Activated CD8-positive, alpha-beta T cell treated with anti-CD3 and anti-CD28 coated beads for 36 hours (primary cell): ENCODE data around the gene RO60. TPM values are rescaled to one million over a fixed set of nuclear protein-coding genes. Genes with fewer than 3 reads are reported as not detected.

Source experiments
- ATAC-seq: fragments of 200-7000 bp; cut with Tn5 transposase; one replicate; pipeline ENCODE4 v1.10.0; 2021; ENCODE audit warnings: mild to moderate bottlenecking, moderate library complexity
- CTCF ChIA-PET: fragments of 350-600 bp; sonication (Branson Sonifier 250); formaldehyde crosslinking; loops from one replicate; lab custom pipeline; 2021; ENCODE audit warnings: antibody characterized with exemption; lab: Charles Lee
- POLR2A ChIA-PET: fragments of 350-600 bp; sonication (Branson Sonifier 250); formaldehyde crosslinking; loops from one replicate; lab custom pipeline; 2021; ENCODE audit warnings: antibody characterized with exemption; lab: Charles Lee
- DNase-seq: peaks from one replicate; pipeline ENCODE4 v3.0.0-alpha.2; 2020
- H3K27ac Mint-ChIP-seq: one replicate; pipeline ENCODE4 v1.8.0; 2021; ENCODE audit warnings: mild to moderate bottlenecking, mixed read lengths
- H3K27me3 Mint-ChIP-seq: one replicate; pipeline ENCODE4 v1.8.0; 2021; ENCODE audit warnings: mixed read lengths
- H3K36me3 Mint-ChIP-seq: one replicate; pipeline ENCODE4 v1.8.0; 2021; ENCODE audit warnings: low read depth, mixed read lengths
- H3K4me1 Mint-ChIP-seq: one replicate; pipeline ENCODE4 v1.8.0; 2021; ENCODE audit warnings: low read depth, mixed read lengths
- H3K4me3 Mint-ChIP-seq: one replicate; pipeline ENCODE4 v1.8.0; 2021; ENCODE audit warnings: mild to moderate bottlenecking, moderate library complexity, mixed read lengths
- H3K9me3 Mint-ChIP-seq: one replicate; pipeline ENCODE4 v1.8.0; 2021; ENCODE audit warnings: mixed read lengths
- CTCF ChIP-seq: fragments of 200-600 bp; IDR thresholded peaks from one replicate; pipeline ENCODE4 v1.8.0; 2022; ENCODE audit warnings: antibody characterized with exemption, mild to moderate bottlenecking
- intact Hi-C: fragments of 100-400 bp; cut with micrococcal nuclease; formaldehyde crosslinking; loops from one replicate; pipeline ENCODE4 v1.10.0; 2022
- total RNA-seq, 2 experiments: library from RNA; stranded (reverse); gene quantifications; one replicate each; pipeline ENCODE4 v1.2.3, GENCODE V29; 2021

The RO60 gene
- total RNA-seq, 2 experiments from 2014 or later = 56.2 to 63.4 TPM

- ATAC-seq (no peak), DNase-seq (no peak)
- intact Hi-C loops = no loop called here
- TF ChIP-seq CTCF = no peak
- H3K36me3 Mint-ChIP-seq = peaks cover 37% of the 10 kb centered on the region
- H3K4me1 Mint-ChIP-seq = no peaks in the 10 kb centered on the region
- H3K27ac Mint-ChIP-seq = no peak overlapping the region
- ChIA-PET CTCF (interaction anchor here (1.4 kb wide), 1 partner anchor 10 kb away, joined by 4 read pairs; no protein-coding TSS in a partner anchor), POLR2A (interaction anchor here (1.7 kb wide), 1 partner anchor 23 kb away, joined by 3 read pairs; no protein-coding TSS in a partner anchor)
- no peak overlapping the region for H3K4me3 Mint-ChIP-seq
- H3K27me3 Mint-ChIP-seq = no peaks in the 10 kb centered on the region
- H3K9me3 Mint-ChIP-seq = no peaks in the 10 kb centered on the region
Measured at GRCh38 chr1:193083365-193084088, 24.1 kb downstream of the RO60 start.

GRCh38 chr1:193085263-193085662 is 25.9 kb downstream of the RO60 start:
- ATAC-seq (no peak), DNase-seq (no peak)
- Mint-ChIP-seq H3K27me3 (no peaks in the 10 kb centered on the region), H3K36me3 (peaks cover 25% of the 10 kb centered on the region), H3K27ac (no peak overlapping the region), H3K9me3 (no peaks in the 10 kb centered on the region), H3K4me1 (no peaks in the 10 kb centered on the region), H3K4me3 (no peak overlapping the region)
- ChIA-PET CTCF (interaction anchor here (1.2 kb wide), 2 partner anchors 15 to 17 kb away, joined by 3 read pairs; no protein-coding TSS in a partner anchor), POLR2A (interaction anchor here (1.7 kb wide), 1 partner anchor 25 kb away, joined by 3 read pairs; no protein-coding TSS in a partner anchor)
- intact Hi-C loops = no loop called here
- TF ChIP-seq CTCF = no peak

- TF ChIP-seq CTCF = no peak
- Mint-ChIP-seq H3K4me1 (no peaks in the 10 kb centered on the region), H3K27ac (no peak overlapping the region), H3K4me3 (no peak overlapping the region), H3K9me3 (no peaks in the 10 kb centered on the region), H3K36me3 (peaks cover 25% of the 10 kb centered on the region), H3K27me3 (no peaks in the 10 kb centered on the region)
- ChIA-PET CTCF (interaction anchor here (1.2 kb wide), 1 partner anchor 16 kb away, joined by 3 read pairs; no protein-coding TSS in a partner anchor), POLR2A (no interaction called here)
- intact Hi-C loops = no loop called here
- ATAC-seq (no peak), DNase-seq (no peak)
Measured at GRCh38 chr1:193086342-193086741, 26.9 kb downstream of the RO60 start.

- H3K27ac Mint-ChIP-seq = no peak overlapping the region
- H3K9me3 Mint-ChIP-seq = no peaks in the 10 kb centered on the region
- ATAC-seq = no peak
- no peak for DNase-seq
- POLR2A ChIA-PET = no interaction called here
- no peak overlapping the region for H3K4me3 Mint-ChIP-seq
- peaks cover 18% of the 10 kb centered on the region for H3K36me3 Mint-ChIP-seq
- no peaks in the 10 kb centered on the region for H3K27me3 Mint-ChIP-seq
- CTCF ChIA-PET = no interaction called here
- no peak for TF ChIP-seq CTCF
- intact Hi-C loops = no loop called here
- no peaks in the 10 kb centered on the region for H3K4me1 Mint-ChIP-seq
Measured at GRCh38 chr1:193087893-193088292, 28.5 kb downstream of the RO60 start.

GRCh38 chr1:193090865-193091264 is 31.5 kb downstream of the RO60 start:
- ATAC-seq = no peak

More at GRCh38 chr1:193090865-193091264, 31.5 kb downstream of the RO60 start:
- H3K27ac Mint-ChIP-seq = no peak overlapping the region
- H3K4me3 Mint-ChIP-seq = no peak overlapping the region
- no peaks in the 10 kb centered on the region for H3K4me1 Mint-ChIP-seq
- ChIA-PET CTCF (no interaction called here), POLR2A (no interaction called here)
- intact Hi-C loops = no loop called here
- H3K27me3 Mint-ChIP-seq = no peaks in the 10 kb centered on the region
- no peak for TF ChIP-seq CTCF
- DNase-seq = no peak
- H3K9me3 Mint-ChIP-seq = no peaks in the 10 kb centered on the region
- peaks cover 2% of the 10 kb centered on the region for H3K36me3 Mint-ChIP-seq
